IPS-18a (cell line): ENCODE measurements around the gene GSTA1.
"Not testable (repeated sequence)": the region's sequence is repeated elsewhere in the genome, so short reads cannot be mapped to it uniquely, and the experiment has no call there.

Source experiments
- H3K27ac ChIP-seq: one replicate; pipeline ENCODE4 v1.5.1; 2013; ENCODE audit warnings: low read length
- H3K27me3 ChIP-seq: one replicate; pipeline ENCODE4 v1.6.1; 2013; ENCODE audit warnings: mild to moderate bottlenecking, low read length; ENCODE audit not compliant: control insufficient read depth, insufficient read depth
- H3K36me3 ChIP-seq: one replicate; pipeline ENCODE4 v1.6.1; 2013; ENCODE audit warnings: low read depth, low read length; ENCODE audit not compliant: control insufficient read depth
- H3K4me1 ChIP-seq: one replicate; pipeline ENCODE4 v1.6.1; 2013; ENCODE audit warnings: low read depth, low read length; ENCODE audit not compliant: control insufficient read depth
- H3K4me3 ChIP-seq: one replicate; pipeline ENCODE4 v1.5.1; 2013; ENCODE audit warnings: low read length
- H3K9ac ChIP-seq: one replicate; pipeline ENCODE4 v1.6.1; 2013; ENCODE audit warnings: mild to moderate bottlenecking, low read length, moderate library complexity
- H3K9me3 ChIP-seq: one replicate; pipeline ENCODE4 v1.6.1; 2013; ENCODE audit warnings: low read depth, low read length; ENCODE audit not compliant: control insufficient read depth

The GSTA1 gene

DNA sequence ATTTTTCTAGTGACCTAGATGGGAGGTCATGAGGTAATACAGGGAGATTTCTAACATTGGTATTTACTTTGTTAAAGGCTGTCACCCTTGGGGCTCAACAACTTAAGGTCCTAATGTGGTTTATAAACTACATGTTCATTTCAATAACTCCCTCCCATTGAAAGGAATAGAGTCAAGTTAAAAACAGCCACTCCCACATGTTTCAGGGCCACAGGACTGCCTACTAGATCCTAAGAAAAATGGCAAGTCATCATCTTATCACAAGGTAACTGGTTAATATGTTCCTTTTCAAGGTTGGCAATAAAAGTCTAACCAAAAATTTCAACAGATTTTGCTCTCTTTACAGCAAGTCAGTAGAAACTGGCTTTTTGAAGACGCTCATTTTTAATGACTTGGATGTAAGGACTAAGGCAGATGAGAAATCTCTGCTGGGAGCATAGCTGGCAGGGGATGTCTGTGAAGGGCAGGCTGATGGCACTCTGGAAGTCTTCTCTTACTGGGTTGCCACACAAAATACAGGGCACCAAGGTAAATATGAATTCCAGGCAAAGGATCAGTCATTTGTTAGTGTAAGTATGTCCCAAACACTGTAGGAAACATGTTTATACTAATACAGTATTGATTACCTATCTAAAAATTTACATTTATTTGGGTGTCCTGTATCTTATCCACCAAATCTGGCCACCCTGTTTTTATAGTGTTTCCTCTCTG, 23.6 kb upstream of the GSTA1 start:
- H3K36me3 ChIP-seq, H3K27ac ChIP-seq, H3K27me3 ChIP-seq, H3K4me3 ChIP-seq, H3K9me3 ChIP-seq, H3K9ac ChIP-seq, H3K4me1 ChIP-seq: not testable (repeated sequence)

GRCh38 chr6:52826513-52826912, 22.9 kb upstream of the GSTA1 start:
- Histone ChIP-seq H3K36me3 (no peaks in the 10 kb centered on the region), H3K9ac (no peak overlapping the region), H3K4me3 (no peak overlapping the region), H3K4me1 (no peaks in the 10 kb centered on the region), H3K27me3 (no peaks in the 10 kb centered on the region), H3K27ac (no peak overlapping the region), H3K9me3 (no peaks in the 10 kb centered on the region)

- H3K9ac ChIP-seq, result not testable (repeated sequence)
Measured at GRCh38 chr6:52825900-52826459, 22.4 kb upstream of the GSTA1 start.

DNA sequence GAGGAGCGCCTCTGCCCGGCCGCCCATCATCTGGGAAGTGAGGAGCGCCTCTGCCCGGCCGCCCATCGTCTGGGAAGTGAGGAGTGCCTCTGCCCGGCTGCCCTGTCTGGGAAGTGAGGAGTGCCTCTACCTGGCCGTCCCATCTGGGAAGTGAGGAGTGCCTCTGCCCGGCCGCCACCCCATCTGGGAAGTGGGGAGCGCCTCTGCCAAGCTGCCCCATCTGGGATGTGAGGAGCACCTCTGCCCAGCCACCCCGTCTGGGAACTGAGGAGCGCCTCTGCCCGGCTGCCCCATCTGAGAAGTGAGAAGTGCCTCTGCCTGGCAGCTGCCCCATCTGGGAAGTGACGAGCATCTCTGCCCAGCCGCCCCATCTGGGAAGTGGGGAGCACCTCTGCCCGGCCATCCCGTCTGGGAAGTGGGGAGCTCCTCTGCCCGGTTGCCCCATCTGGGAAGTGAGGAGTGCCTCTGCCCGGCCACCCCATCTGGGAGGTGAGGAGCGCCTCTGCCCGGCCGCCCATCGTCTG, 21.7 kb upstream of the GSTA1 start:
- H3K4me1 ChIP-seq, H3K9me3 ChIP-seq, H3K27me3 ChIP-seq, H3K4me3 ChIP-seq, H3K27ac ChIP-seq, H3K9ac ChIP-seq, H3K36me3 ChIP-seq: not testable (repeated sequence)

More at GRCh38 chr6:52825900-52826459, 22.4 kb upstream of the GSTA1 start:
- not testable (repeated sequence) for H3K4me1 ChIP-seq, H3K9me3 ChIP-seq, H3K27ac ChIP-seq, H3K4me3 ChIP-seq, H3K36me3 ChIP-seq, H3K27me3 ChIP-seq

- no peaks in the 10 kb centered on the region for H3K4me1 ChIP-seq
Measured at GRCh38 chr6:52821842-52822241, 18.2 kb upstream of the GSTA1 start.

GRCh38 chr6:52820198-52820597, 16.6 kb upstream of the GSTA1 start:
- Histone ChIP-seq H3K4me1 (peaks cover under 1% of the 10 kb centered on the region), H3K9me3 (no peaks in the 10 kb centered on the region), H3K27ac (no peak overlapping the region), H3K27me3 (no peaks in the 10 kb centered on the region), H3K36me3 (no peaks in the 10 kb centered on the region), H3K9ac (no peak overlapping the region), H3K4me3 (no peak overlapping the region)

More at GRCh38 chr6:52821842-52822241, 18.2 kb upstream of the GSTA1 start:
- H3K27me3 ChIP-seq, result no peaks in the 10 kb centered on the region
- no peak overlapping the region for H3K4me3 ChIP-seq
- no peak overlapping the region for H3K9ac ChIP-seq
- H3K9me3 ChIP-seq, result no peaks in the 10 kb centered on the region
- H3K27ac ChIP-seq, result no peak overlapping the region
- H3K36me3 ChIP-seq, result no peaks in the 10 kb centered on the region

GRCh38 chr6:52815167-52816092, 11.8 kb upstream of the GSTA1 start:
- no peak overlapping the region for H3K4me3 ChIP-seq
- no peaks in the 10 kb centered on the region for H3K27me3 ChIP-seq
- no peak overlapping the region for H3K27ac ChIP-seq
- H3K36me3 ChIP-seq, result no peaks in the 10 kb centered on the region
- H3K9ac ChIP-seq, result no peak overlapping the region
- H3K4me1 ChIP-seq, result peaks cover 3% of the 10 kb centered on the region
- H3K9me3 ChIP-seq, result no peaks in the 10 kb centered on the region

DNA sequence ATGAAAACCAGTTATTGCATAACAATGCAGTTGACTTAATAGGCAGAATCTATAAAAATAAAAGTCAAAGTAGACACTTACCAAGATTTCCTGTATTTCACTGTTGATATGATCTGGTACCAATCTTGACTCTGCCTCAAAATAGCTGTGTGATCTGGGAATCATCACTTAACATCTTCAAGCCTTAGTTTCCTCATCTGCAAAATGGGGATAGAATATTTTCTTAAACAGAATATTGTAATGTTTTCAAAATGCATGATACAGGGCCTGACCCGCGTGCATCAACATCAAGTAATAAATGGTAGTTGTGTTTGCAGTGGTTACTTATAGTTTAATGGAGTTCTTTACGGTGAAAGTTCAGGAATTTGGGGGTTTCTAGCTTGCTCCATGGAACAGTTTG, 10.9 kb upstream of the GSTA1 start:
- not testable (repeated sequence) for H3K4me3 ChIP-seq, H3K27ac ChIP-seq, H3K36me3 ChIP-seq, H3K9me3 ChIP-seq, H3K27me3 ChIP-seq, H3K4me1 ChIP-seq, H3K9ac ChIP-seq

DNA sequence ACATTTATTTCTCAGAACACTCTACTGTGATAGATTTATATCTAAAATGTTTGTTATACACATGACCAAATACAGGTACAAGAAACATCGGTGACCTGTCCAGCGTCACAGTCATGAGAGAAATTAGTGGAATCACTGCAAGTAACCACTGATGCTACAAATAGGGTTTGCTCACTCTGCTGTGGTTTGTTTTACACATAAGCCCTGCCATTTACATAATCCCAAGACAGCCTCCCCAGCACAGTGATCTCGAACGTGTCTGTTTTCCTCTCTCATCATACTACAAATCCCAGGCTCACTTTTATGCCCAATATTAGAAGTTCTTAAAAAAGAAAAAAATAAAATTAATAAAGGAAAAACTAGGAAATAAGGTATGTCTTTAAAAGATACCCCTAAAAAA, 6.2 kb upstream of the GSTA1 start:
- not testable (repeated sequence) for H3K9ac ChIP-seq, H3K9me3 ChIP-seq, H3K36me3 ChIP-seq, H3K27ac ChIP-seq, H3K27me3 ChIP-seq, H3K4me3 ChIP-seq, H3K4me1 ChIP-seq

GRCh38 chr6:52808660-52809059, 5.0 kb upstream of the GSTA1 start:
- Histone ChIP-seq H3K9ac (no peak overlapping the region), H3K27me3 (no peaks in the 10 kb centered on the region), H3K4me3 (no peak overlapping the region), H3K9me3 (no peaks in the 10 kb centered on the region), H3K27ac (no peak overlapping the region), H3K36me3 (no peaks in the 10 kb centered on the region), H3K4me1 (no peaks in the 10 kb centered on the region)

- Histone ChIP-seq H3K4me3 (no peak overlapping the region), H3K9me3 (no peaks in the 10 kb centered on the region), H3K27me3 (no peaks in the 10 kb centered on the region), H3K36me3 (no peaks in the 10 kb centered on the region), H3K4me1 (no peaks in the 10 kb centered on the region), H3K9ac (no peak overlapping the region), H3K27ac (no peak overlapping the region)
Measured at GRCh38 chr6:52802806-52803205, 810 bp downstream of the GSTA1 start.
